Fibroblast of skin of abdomen (primary cell): Measurements from ENCODE around the gene ERVW-1. TPM values are rescaled to one million over a fixed set of nuclear protein-coding genes. Genes with fewer than 3 reads are reported as not detected.
"Not testable (repeated sequence)": the region's sequence is repeated elsewhere in the genome, so short reads cannot be mapped to it uniquely, and the experiment has no call there.

Source experiments
- DNase-seq: peaks from one replicate; pipeline ENCODE4 v3.0.0-alpha.2; 2013
- polyA plus RNA-seq, 2 experiments: library from polyadenylated mRNA; unstranded; fragments of 120-200 nt; gene quantifications; one replicate each; pipeline ENCODE4 v1.2.1, GENCODE V29; 2013; ENCODE audit not compliant: insufficient read length in 2 of 2

The ERVW-1 gene, protein sequence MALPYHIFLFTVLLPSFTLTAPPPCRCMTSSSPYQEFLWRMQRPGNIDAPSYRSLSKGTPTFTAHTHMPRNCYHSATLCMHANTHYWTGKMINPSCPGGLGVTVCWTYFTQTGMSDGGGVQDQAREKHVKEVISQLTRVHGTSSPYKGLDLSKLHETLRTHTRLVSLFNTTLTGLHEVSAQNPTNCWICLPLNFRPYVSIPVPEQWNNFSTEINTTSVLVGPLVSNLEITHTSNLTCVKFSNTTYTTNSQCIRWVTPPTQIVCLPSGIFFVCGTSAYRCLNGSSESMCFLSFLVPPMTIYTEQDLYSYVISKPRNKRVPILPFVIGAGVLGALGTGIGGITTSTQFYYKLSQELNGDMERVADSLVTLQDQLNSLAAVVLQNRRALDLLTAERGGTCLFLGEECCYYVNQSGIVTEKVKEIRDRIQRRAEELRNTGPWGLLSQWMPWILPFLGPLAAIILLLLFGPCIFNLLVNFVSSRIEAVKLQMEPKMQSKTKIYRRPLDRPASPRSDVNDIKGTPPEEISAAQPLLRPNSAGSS
- 0.17 TPM for polyA plus RNA-seq (2013, experiment 1 of 2; ENCODE audit: insufficient read length)
- polyA plus RNA-seq (2013, experiment 2 of 2; ENCODE audit: insufficient read length): 0.14 TPM

DNA sequence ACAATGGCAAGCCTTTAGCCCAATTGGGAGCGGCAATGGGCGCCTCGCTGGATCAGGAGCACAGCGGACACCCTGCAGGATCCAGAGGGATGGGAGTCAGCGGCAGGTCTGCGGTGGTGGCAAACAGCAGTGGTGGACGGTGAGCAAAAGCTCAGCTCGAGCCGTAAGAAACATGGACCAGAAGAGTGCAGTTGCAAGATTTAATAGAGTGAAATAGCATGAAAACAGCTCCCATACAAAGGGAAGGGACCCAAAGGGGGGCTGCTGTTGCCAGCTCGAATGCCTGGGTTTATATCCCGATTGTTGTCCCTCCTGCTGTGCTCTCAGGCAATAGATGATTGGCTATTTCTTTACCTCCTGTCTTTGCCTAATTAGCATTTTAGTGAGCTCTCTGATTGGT, at the start of gene ERVW-1:
Gene ERVW-1, minus strand, starts transcription at position 266 of the 400 bp plus-strand sequence. CDS start 7,565 bp downstream, outside the sequence.
- not testable (repeated sequence) for DNase-seq

GRCh38 chr7:92523110-92523509, 45.4 kb upstream of the ERVW-1 start:
- no peak for DNase-seq

GRCh38 chr7:92520024-92520423, 42.3 kb upstream of the ERVW-1 start:
- no peak for DNase-seq

GRCh38 chr7:92517631-92518030, 39.9 kb upstream of the ERVW-1 start:
- peak; percentile 60 for DNase-seq

DNA sequence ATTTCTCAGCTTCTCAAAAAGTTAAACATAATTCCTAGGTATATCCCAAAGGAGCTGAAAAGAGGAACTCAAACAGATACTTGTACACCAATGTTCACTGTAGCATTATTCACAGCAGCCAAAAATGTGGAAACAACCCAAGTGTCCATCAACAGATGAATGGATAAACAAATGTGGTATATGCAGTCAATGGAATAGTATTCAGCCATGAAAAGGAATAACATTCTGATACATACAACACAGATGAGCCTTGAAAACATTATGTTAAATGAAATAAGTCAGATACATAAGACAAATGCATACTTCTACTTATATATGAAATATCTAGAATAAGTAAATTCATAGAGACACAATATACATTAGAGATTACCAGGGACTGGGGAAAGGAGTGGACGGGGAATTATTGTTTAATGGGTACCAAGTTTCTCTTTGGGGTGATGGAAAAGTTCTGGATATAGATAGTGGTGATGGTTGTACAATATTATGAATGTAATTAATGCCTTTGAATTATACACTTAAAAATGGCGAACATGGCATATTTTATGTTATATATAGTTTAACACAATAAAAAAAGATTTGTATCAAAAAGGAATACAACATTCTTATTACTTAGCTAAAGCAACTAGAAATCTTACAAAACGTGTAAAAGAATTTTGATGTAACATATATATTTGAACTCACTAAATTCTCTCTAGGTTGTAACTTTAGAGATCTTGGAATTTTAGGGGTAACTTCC, 35.6 kb upstream of the ERVW-1 start:
- no peak for DNase-seq

DNA sequence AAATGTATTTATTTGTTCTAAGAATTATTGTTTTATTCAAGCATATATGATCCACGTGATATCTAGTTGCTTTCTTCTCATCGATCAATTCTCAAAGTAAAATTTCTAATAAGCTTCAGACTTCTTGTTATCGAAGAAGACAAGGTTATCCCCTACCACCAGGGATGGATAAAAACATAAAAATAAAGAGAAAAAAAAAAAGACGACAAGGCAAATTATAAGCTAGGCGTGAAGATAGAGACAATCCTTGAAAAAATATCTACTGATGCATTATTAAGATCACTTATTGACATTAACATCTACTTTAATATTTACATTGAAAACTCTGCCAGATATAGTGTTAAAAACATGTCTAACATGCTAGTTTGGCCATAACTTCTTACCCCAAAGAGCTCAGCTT, 31.2 kb upstream of the ERVW-1 start:
- no peak for DNase-seq

DNA sequence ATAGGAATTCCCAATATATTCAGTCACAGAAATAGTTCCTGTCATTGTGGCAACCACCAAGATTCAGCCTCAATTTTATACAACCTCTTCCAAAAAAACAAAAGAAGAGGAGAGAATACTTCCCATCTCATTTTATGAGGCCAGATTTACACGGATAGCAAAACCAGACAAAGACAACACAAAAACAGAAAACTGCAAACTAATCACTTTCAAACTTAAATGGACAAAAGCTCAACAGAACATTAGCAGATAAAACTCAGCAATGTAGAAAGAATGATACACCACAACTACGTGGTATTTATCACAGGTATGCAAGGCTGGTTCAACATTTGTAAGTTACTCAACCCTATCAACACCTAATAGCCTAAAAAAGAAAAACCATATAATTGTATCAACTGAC, 28.6 kb upstream of the ERVW-1 start:
- DNase-seq: no peak

- DNase-seq: no peak
These were observed 26.8 kb upstream of the ERVW-1 start for GRCh38 chr7:92504563-92504962.

- DNase-seq: no peak
These were observed 26.0 kb upstream of the ERVW-1 start for GRCh38 chr7:92503767-92504166.

DNA sequence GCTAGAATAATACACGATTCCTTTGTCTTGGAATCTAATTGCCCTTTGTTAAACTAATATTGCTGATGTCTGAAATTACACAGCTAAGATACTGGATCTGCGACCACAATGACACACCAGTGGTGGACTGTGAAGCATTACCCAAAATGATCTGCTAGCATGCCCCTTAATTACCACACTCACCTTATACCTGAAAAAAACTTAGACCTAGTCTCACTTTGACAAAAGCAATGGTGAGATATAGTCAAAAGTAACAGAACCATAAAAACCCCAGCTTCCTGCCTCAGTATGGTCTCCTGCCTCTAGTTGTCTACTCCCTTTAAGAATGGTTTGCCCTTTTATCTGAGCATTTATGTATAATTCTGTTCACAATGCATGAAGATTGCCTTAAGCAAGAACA, 20.8 kb upstream of the ERVW-1 start:
- no peak for DNase-seq

GRCh38 chr7:92496876-92497275, 19.1 kb upstream of the ERVW-1 start:
- DNase-seq: no peak

DNA sequence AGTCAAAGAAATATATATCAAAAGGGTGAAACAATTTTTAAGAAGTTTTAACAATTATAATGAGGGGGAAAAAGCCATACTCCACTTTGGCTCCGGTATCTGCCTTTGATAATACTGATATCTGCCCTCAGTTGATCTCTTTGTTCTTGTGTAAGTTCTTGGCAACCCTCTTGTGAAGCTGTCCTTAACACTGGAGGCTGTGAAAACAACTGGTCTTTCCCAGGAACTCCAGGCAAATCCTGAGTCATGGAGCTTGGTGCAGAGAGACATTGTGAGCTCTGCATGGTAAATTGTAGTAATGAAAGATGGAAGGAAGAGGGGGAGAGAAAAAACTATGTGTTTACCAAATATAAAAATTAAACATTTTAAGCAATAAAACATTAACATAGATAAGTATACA, 11.9 kb upstream of the ERVW-1 start:
- no peak for DNase-seq

DNA sequence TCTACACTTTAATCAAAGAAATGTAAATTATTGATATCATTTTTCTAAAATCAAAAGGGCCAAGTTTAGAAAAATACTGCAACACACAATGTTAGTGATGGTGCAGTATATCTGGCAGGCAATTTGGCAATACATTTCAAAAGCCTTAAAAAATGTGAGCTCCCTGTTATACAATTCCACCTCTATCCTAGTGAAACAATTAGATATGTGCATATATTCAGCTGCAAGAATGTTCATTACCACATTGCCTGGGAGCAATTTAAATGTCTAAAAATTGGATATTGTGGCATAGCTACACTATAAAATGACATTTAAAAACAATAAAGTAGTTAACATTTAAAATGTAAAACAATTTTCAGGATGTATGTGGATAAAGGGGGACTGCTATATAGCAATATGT, 10.1 kb upstream of the ERVW-1 start:
- no peak for DNase-seq

DNA sequence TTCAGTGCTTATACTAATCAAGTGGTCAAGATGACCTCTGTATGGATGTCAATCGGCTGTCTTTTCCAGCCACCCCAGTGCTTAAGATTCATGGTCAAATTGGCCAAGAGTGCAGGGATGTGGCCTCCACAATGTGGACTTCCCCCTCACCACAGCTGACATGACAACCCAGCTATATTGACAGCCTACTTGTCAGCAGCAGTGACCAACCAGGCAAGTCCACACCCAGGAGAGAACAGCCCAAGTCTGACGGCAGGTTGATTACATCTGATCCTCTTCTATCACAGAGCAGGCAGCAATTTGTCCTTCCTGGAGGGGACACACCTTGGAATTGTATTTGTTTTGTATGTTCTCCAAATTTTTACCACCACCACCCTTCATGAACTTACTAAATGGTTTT, 8.2 kb upstream of the ERVW-1 start:
- DNase-seq: no peak

DNA sequence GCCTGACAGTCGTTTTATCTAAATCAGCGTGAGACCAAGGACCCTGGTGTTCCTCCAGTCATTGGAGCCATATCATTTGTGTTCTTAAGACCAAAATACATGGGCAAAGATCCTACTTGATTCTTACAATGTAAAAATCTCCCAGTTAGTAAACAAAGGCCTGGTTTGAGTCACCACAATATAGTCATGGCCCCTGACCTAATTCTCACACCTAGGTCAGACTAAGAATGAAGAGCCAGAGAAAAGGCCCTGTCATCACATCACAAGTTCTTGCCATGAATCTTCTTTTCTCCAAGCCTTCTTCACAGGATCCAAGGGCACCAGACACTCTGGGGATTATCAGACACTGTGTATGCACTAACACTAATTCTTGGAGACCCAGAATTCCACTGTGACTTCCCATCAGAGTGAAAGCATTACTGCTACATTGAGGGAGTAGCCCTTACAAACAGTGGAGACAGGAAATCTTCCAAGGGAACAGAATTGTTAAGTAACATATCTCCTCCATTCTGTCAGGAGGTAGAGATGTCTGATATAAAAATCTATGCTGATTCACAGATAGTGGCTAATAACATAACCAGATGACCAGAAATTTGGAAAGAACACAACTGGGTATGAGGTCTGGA, 7.6 kb upstream of the ERVW-1 start:
- DNase-seq: no peak

- not testable (repeated sequence) for DNase-seq
These were observed 6.5 kb upstream of the ERVW-1 start for GRCh38 chr7:92484226-92484625.

GRCh38 chr7:92483624-92484023, 5.9 kb upstream of the ERVW-1 start:
- not testable (repeated sequence) for DNase-seq

DNA sequence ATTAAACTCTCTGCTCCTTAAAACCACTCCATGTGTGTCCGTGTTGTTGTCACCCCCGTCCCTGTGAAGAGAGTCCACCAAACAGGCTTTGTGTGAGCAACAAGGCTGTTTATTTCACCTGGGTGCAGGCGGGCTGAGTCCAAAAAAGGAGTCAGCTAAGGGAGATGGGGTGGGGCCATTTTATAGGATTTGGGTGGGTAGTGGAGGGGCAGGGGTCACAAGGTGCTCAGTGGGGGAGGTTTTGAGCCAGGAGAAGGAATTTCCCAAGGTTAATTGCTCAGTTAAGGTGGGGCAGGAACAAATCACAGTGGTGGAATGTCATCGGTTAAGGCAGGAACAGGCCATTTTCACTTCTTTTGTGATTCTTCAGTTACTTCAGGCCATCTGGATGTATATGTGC, 1.4 kb upstream of the ERVW-1 start:
- not testable (repeated sequence) for DNase-seq

DNA sequence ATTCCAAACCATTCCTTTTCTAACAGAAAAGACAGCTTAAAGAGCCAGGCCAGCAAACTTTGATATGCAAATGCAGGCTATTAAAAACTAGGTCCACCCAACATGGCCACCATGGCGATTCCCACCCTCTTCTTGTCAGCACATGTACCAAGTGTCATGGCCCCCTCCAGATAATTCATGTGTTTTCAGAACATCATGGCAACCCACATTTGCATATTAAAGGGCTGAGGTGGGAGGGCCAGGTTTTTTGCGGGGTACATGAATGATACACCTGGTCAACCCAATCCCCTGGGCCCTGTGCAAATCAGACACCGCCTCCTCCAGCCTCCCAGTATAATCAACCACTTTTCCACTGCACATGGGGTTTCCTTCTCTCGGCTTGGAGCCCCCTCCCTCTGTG, 965 bp upstream of the ERVW-1 start:
- DNase-seq: no peak

DNA sequence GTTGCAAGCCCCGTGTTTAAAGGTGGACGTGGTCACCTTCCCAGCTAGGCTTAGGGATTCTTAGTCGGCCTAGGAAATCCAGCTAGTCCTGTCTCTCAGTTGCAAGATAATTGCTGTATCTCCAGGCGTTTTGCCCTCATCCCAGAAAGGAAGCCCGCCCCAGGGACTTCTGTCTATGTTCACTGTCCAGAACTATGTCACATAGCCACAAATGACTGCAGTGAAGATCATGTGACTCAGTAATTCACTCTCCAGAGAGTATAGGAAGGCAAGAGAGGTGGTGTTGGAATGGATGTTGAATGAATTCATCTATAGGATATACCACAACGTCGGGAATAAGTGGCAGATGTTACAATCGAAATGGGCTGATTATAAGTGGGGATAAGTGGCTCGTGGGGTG, 349 bp upstream of the ERVW-1 start:
- no peak for DNase-seq

GRCh38 chr7:92475851-92476590, 1.7 kb downstream of the ERVW-1 start:
- DNase-seq: not testable (repeated sequence)

DNA sequence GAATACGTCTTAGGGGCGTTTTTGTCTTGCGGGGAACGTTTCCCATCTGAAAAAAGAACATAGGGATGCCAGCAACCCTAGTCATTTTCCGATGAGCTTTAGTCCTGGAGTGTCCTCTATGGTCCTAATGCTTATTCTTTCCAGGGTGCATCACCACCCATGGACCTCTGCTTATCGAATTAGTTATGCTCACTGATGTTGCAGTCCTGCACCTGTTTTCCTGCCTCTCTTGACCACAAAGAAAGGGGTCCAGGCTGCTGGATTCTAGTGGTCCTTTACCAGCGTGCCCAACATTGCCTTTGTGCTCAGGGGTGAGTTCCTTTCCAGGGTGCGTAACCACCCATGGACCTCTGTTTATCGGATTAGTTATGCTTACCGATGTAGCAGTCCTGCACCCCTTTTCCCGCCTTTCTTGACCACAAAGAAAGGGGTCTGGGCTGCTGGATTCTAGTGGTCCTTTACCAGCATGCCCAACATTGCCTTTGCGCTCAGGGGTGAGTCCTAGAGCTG, 2.4 kb downstream of the ERVW-1 start:
- DNase-seq: not testable (repeated sequence)
